PC-9 (cell line): Measurements from ENCODE around the gene ARSJ. TPM values are rescaled to one million over a fixed set of nuclear protein-coding genes. Genes with fewer than 3 reads are reported as not detected.

ENCODE experiments used
- BruUV-seq: library from RNA; stranded (reverse); fragments of 400-500 nt; replicated peaks from 2 replicates; lab custom pipeline; 2021; lab: Mats Ljungman, UMichigan
- CTCF ChIA-PET: fragments of 300-600 bp; sonication (Branson Sonifier 250); formaldehyde crosslinking; loops from one replicate; lab custom pipeline; 2022; ENCODE audit warnings: antibody characterized with exemption; lab: Charles Lee
- POLR2A ChIA-PET: fragments of 300-600 bp; sonication (Branson Sonifier 250); formaldehyde crosslinking; loops from one replicate; lab custom pipeline; 2022; ENCODE audit warnings: antibody characterized with exemption; ENCODE audit not compliant: unreplicated experiment; lab: Charles Lee
- DNase-seq, 2 experiments: peaks; one replicate each; pipeline versions ENCODE4 v3.0.0 to v3.0.0-alpha.2; 2015 to 2022; ENCODE audit warnings: mixed read lengths in 1 of 2
- H2AFZ ChIP-seq: fragments of 200-600 bp; sonication (generic); 2 replicates; pipeline ENCODE4 v1.8.1; 2017; ENCODE audit warnings: antibody characterized with exemption
- H3F3A ChIP-seq: fragments of 200-600 bp; sonication (generic); 2 replicates; pipeline ENCODE4 v1.8.1; 2017; ENCODE audit warnings: antibody characterized with exemption, mild to moderate bottlenecking, low read depth; ENCODE audit not compliant: insufficient read depth
- H3K27ac ChIP-seq: fragments of 200-600 bp; sonication (generic); 2 replicates; pipeline ENCODE4 v1.6.1; 2016; ENCODE audit warnings: mixed run types
- H3K27me3 ChIP-seq: fragments of 200-600 bp; sonication (generic); 2 replicates; pipeline ENCODE4 v1.6.1; 2016; ENCODE audit warnings: low read depth, mixed run types; ENCODE audit not compliant: insufficient read depth
- H3K36me3 ChIP-seq: fragments of 200-600 bp; sonication (generic); 2 replicates; pipeline ENCODE4 v1.6.1; 2016; ENCODE audit warnings: low read depth, mixed run types
- H3K4me1 ChIP-seq: fragments of 200-600 bp; sonication (generic); replicated peaks from 2 replicates; pipeline ENCODE4 v1.6.1; 2016; ENCODE audit warnings: mixed run types; ENCODE audit not compliant: insufficient read depth
- H3K4me2 ChIP-seq: fragments of 200-600 bp; sonication (generic); 2 replicates; pipeline ENCODE4 v1.6.1; 2017; ENCODE audit warnings: mixed run types
- H3K4me3 ChIP-seq: fragments of 200-600 bp; sonication (generic); 2 replicates; pipeline ENCODE4 v1.6.1; 2016; ENCODE audit warnings: mixed run types
- H3K79me2 ChIP-seq: fragments of 200-600 bp; sonication (generic); 2 replicates; pipeline ENCODE4 v1.6.1; 2017; ENCODE audit warnings: low read depth, mixed run types
- H3K9me2 ChIP-seq: fragments of 200-600 bp; sonication (generic); 2 replicates; pipeline ENCODE4 v1.8.1; 2017; ENCODE audit warnings: mild to moderate bottlenecking; ENCODE audit not compliant: insufficient read depth
- H3K9me3 ChIP-seq: fragments of 200-600 bp; sonication (generic); 2 replicates; pipeline ENCODE4 v1.8.1; 2016; ENCODE audit warnings: low read depth; ENCODE audit not compliant: insufficient read depth
- H4K20me1 ChIP-seq: fragments of 200-600 bp; sonication (generic); 2 replicates; pipeline ENCODE4 v1.8.1; 2017; ENCODE audit not compliant: insufficient read depth
- CTCF ChIP-seq: fragments of 200-600 bp; sonication (generic); conservative IDR thresholded peaks from 2 replicates; pipeline ENCODE4 v1.6.1; 2017; ENCODE audit warnings: mixed run types, antibody characterized with exemption, mild to moderate bottlenecking, moderate library complexity
- EZH2 ChIP-seq: fragments of 200-600 bp; sonication (generic); IDR thresholded peaks from 2 replicates; pipeline ENCODE4 v1.8.0; 2017; ENCODE audit warnings: antibody characterized with exemption, low read depth
- intact Hi-C: fragments of 100-400 bp; cut with micrococcal nuclease; formaldehyde crosslinking; loops from one replicate; pipeline ENCODE4 v1.10.0; 2022; ENCODE audit not compliant: unreplicated experiment
- total RNA-seq: library from RNA; stranded (reverse); gene quantifications from 2 replicates; pipeline ENCODE4 v1.2.3, GENCODE V29; 2021

ARSJ gene
- total RNA-seq, 1 experiment from 2014 or later, result 0.55 TPM

GRCh38 chr4:113959539-113959937 lies 19.9 kb downstream of the ARSJ start:
- no peak overlapping the region for H3K4me3 ChIP-seq
- ChIA-PET CTCF (interaction anchor here (0.6 kb wide), 1 partner anchor 9 kb away, joined by 5 read pairs; no protein-coding TSS in a partner anchor), POLR2A (interaction anchor here (1.0 kb wide), 1 partner anchor 53 kb away, joined by 3 read pairs; no protein-coding TSS in a partner anchor)

GRCh38 chr4:113958766-113959538 lies 20.5 kb downstream of the ARSJ start:
- H3K9me3 ChIP-seq, result no peaks in the 10 kb centered on the region
- DNase-seq, result peak in 1 of 2 experiments; percentile 83
- no peak overlapping the region for H3K4me3 ChIP-seq
- BruUV-seq, result no TSS peak
- no peaks in the 10 kb centered on the region for H3K27me3 ChIP-seq
- no peaks in the 10 kb centered on the region for H3K9me2 ChIP-seq
- no peaks in the 10 kb centered on the region for H4K20me1 ChIP-seq
- peak overlapping the region; percentile 70 for H3K27ac ChIP-seq
- ChIA-PET CTCF (no interaction called here), POLR2A (interaction anchor here (1.0 kb wide), 1 partner anchor 54 kb away, joined by 3 read pairs; no protein-coding TSS in a partner anchor)
- H3K4me1 ChIP-seq, result peaks cover 14% of the 10 kb centered on the region
- H3K79me2 ChIP-seq, result no peaks in the 10 kb centered on the region
- no peak overlapping the region for H2AFZ ChIP-seq
- intact Hi-C loops, result loop anchor here (10.0 kb wide), 2 partner anchors 116 to 226 kb away; no protein-coding TSS in a partner anchor
- H3F3A ChIP-seq, result 0 out of 2 replicates have a peak, but pooled peaks cover 12% of the 10 kb centered on the region
- H3K4me2 ChIP-seq, result peak overlapping the region; percentile 34; the same call in 1 of the 2 replicates
- TF ChIP-seq EZH2, result no peak
- no peak for TF ChIP-seq CTCF
- no peaks in the 10 kb centered on the region for H3K36me3 ChIP-seq

More at GRCh38 chr4:113959539-113959937, 19.9 kb downstream of the ARSJ start:
- intact Hi-C loops, result loop anchor here (10.0 kb wide), 2 partner anchors 115 to 225 kb away; no protein-coding TSS in a partner anchor
- TF ChIP-seq CTCF (no peak), EZH2 (no peak)
- no peaks in the 10 kb centered on the region for H3K27me3 ChIP-seq
- no peaks in the 10 kb centered on the region for H3K79me2 ChIP-seq
- no peaks in the 10 kb centered on the region for H3K36me3 ChIP-seq
- H3K27ac ChIP-seq, result peak overlapping the region; percentile 70
- H3F3A ChIP-seq, result 0 out of 2 replicates have a peak, but pooled peaks cover 12% of the 10 kb centered on the region
- no peaks in the 10 kb centered on the region for H4K20me1 ChIP-seq
- TSS peak; percentile 55 for BruUV-seq
- no peak for DNase-seq
- H3K4me2 ChIP-seq, result peak overlapping the region; percentile 34; the same call in 1 of the 2 replicates
- H3K9me2 ChIP-seq, result no peaks in the 10 kb centered on the region
- H3K9me3 ChIP-seq, result no peaks in the 10 kb centered on the region
- peaks cover 14% of the 10 kb centered on the region for H3K4me1 ChIP-seq
- H2AFZ ChIP-seq, result no peak overlapping the region

- H3K9me2 ChIP-seq, result no peaks in the 10 kb centered on the region
- no peaks in the 10 kb centered on the region for H3K27me3 ChIP-seq
- peaks cover 14% of the 10 kb centered on the region for H3K4me1 ChIP-seq
- H3K4me3 ChIP-seq, result no peak overlapping the region
- TF ChIP-seq EZH2 (no peak), CTCF (no peak)
- no peaks in the 10 kb centered on the region for H3K79me2 ChIP-seq
- H2AFZ ChIP-seq, result no peak overlapping the region
- no TSS peak for BruUV-seq
- H3K36me3 ChIP-seq, result no peaks in the 10 kb centered on the region
- DNase-seq, result no peak
- H4K20me1 ChIP-seq, result no peaks in the 10 kb centered on the region
- H3K27ac ChIP-seq, result no peak overlapping the region
- H3K9me3 ChIP-seq, result no peaks in the 10 kb centered on the region
- no peak overlapping the region for H3K4me2 ChIP-seq
- intact Hi-C loops, result loop anchor here (10.0 kb wide), 2 partner anchors 117 to 227 kb away; no protein-coding TSS in a partner anchor
- 0 out of 2 replicates have a peak, but pooled peaks cover 12% of the 10 kb centered on the region for H3F3A ChIP-seq
- ChIA-PET POLR2A (no interaction called here), CTCF (no interaction called here)
Measured at GRCh38 chr4:113957956-113958355, 21.5 kb downstream of the ARSJ start.
